ENCODE data around the gene PPIA. TPM values are rescaled to one million over a fixed set of nuclear protein-coding genes. Genes with fewer than 3 reads are reported as not detected.

The PPIA gene
- total and polyA plus RNA-seq, 2 donors from 2014 or later: 1,143 to 2,940 TPM

DNA sequence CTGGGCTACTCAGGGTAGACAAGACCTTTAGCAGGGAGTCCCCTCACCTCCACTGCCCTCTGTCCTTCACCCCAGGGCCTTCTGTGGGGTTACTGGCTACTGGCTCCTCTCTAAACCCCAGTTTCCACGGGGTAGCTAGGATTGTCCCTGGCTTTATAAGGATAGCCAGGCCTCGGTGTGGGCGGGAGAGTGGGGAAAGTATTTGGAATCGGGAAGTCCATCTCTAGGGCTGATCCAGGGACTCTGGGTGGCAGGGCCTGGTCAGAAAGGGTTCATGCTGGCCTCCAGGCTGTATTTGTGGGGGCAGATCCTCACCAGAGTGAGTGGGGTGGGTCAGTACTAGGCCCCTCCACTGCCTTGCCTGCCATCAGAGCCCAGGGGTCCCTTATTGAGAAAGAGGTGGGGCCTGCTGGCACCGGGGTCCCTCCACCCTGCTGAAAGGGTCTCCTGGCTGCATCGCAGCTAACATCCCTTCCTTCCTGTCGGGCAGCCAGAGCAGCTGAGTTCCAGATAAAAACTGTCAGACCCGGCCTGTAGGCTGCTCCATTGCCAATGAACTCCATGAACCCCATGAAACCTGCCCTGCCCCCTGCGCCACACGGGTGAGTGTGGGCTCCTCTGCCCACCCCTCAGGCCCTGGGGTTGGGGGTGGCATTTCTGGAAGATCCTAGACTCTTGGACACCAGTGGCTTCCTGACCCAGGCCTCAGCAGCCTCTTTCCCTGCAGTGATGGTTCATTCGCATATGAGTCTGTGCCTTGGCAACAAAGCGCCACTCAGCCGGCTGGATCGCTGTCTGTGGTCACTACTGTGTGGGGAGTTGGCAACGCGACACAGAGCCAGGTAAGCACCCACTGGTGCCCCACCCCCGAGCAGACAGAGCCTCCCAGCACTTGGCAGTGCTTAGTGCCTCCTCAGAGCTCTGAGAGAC, 40.5 kb upstream of the PPIA start:
- DNase-seq (peak in 2 of 5 donors; percentile 36 to 90), FAIRE-seq (no peak)
- Histone ChIP-seq H3K9me3 (ENCODE audit: control insufficient read depth in 2 of 3, insufficient read depth in 1 of 3, low read length in 3 of 3) (no peaks in the 10 kb centered on the region), H3K27ac (ENCODE audit: low read depth in 2 of 2, low read length in 2 of 2) (no peak overlapping the region), H3K9ac (ENCODE audit: low read length in 3 of 3) (no peak overlapping the region), H3K4me1 (ENCODE audit: control insufficient read depth in 2 of 3, insufficient read depth in 2 of 3, low read depth in 1 of 3, low read length in 3 of 3) (peaks cover 0 to 28% (median 8%) of the 10 kb centered on the region in 3 donors), H3K27me3 (ENCODE audit: control insufficient read depth, insufficient read depth, low read length) (no peaks in the 10 kb centered on the region), H3K36me3 (ENCODE audit: control insufficient read depth in 2 of 3, insufficient read depth in 3 of 3, low read length in 3 of 3) (peaks cover 0 to 21% (median 11%) of the 10 kb centered on the region in 3 donors), H3K4me3 (ENCODE audit: low read length in 3 of 3) (no peak overlapping the region)
- intact Hi-C loops (cut with DNase I): no loop called here
- TF ChIP-seq, protein P1, sequence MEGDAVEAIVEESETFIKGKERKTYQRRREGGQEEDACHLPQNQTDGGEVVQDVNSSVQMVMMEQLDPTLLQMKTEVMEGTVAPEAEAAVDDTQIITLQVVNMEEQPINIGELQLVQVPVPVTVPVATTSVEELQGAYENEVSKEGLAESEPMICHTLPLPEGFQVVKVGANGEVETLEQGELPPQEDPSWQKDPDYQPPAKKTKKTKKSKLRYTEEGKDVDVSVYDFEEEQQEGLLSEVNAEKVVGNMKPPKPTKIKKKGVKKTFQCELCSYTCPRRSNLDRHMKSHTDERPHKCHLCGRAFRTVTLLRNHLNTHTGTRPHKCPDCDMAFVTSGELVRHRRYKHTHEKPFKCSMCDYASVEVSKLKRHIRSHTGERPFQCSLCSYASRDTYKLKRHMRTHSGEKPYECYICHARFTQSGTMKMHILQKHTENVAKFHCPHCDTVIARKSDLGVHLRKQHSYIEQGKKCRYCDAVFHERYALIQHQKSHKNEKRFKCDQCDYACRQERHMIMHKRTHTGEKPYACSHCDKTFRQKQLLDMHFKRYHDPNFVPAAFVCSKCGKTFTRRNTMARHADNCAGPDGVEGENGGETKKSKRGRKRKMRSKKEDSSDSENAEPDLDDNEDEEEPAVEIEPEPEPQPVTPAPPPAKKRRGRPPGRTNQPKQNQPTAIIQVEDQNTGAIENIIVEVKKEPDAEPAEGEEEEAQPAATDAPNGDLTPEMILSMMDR (IDR thresholded peaks at IDR 0.05; ENCODE audit: borderline replicate concordance, extremely low read depth, insufficient read depth): no peak

DNA sequence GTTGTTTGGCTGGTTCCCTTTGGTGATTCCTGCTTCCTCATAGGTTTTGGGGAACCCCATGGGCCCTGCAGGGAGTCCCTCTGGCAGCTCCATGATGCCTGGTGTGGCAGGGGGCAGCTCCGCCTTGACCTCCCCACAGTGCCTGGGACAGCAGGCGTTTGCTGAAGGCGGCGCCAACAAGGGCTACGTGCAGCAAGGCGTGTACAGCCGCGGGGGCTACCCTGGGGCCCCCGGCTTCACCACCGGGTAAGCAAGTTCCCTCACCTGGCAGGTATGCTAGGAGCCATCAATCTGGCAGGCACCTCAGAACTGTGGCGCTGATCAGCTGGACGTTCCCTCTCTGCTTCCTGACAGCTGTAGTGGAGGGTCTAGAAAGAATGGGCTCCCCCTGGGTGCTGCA, 39.6 kb upstream of the PPIA start:
- Histone ChIP-seq H3K27ac (ENCODE audit: low read depth in 2 of 2, low read length in 2 of 2) (no peak overlapping the region), H3K4me3 (ENCODE audit: low read length in 3 of 3) (no peak overlapping the region), H3K36me3 (ENCODE audit: control insufficient read depth in 2 of 3, insufficient read depth in 3 of 3, low read length in 3 of 3) (peaks cover 0 to 26% (median 12%) of the 10 kb centered on the region in 3 donors), H3K9ac (ENCODE audit: low read length in 3 of 3) (no peak overlapping the region), H3K27me3 (ENCODE audit: control insufficient read depth, insufficient read depth, low read length) (no peaks in the 10 kb centered on the region), H3K4me1 (ENCODE audit: control insufficient read depth in 2 of 3, insufficient read depth in 2 of 3, low read depth in 1 of 3, low read length in 3 of 3) (peaks cover 0 to 23% (median 0%) of the 10 kb centered on the region in 3 donors), H3K9me3 (ENCODE audit: control insufficient read depth in 2 of 3, insufficient read depth in 1 of 3, low read length in 3 of 3) (no peaks in the 10 kb centered on the region)
- intact Hi-C loops (cut with DNase I): no loop called here
- DNase-seq (no peak), FAIRE-seq (no peak)
- TF ChIP-seq, protein P1 (IDR thresholded peaks at IDR 0.05; ENCODE audit: borderline replicate concordance, extremely low read depth, insufficient read depth): no peak

DNA sequence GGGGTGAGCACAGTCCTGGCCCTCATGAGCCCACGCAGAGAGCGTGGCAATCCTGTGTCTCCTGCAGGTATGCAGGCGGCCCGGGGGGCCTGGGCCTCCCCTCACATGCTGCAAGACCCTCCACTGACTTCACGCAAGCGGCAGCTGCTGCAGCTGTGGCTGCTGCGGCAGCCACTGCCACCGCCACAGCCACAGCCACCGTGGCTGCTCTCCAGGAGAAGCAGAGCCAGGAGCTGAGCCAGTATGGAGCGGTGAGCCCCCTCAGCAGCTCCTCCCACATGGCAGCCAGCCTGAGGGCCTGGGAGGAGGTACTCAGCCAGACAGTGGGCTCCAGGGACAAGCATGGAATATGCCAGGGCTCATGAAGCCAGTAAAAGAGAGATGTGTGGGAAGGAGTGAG, 39.2 kb upstream of the PPIA start:
- H3K27ac ChIP-seq (ENCODE audit: low read depth in 2 of 2, low read length in 2 of 2): no peak overlapping the region
- no peak overlapping the region for H3K4me3 ChIP-seq (ENCODE audit: low read length in 3 of 3)
- peaks cover 0 to 23% (median 0%) of the 10 kb centered on the region in 3 donors for H3K4me1 ChIP-seq (ENCODE audit: control insufficient read depth in 2 of 3, insufficient read depth in 2 of 3, low read depth in 1 of 3, low read length in 3 of 3)
- H3K9me3 ChIP-seq (ENCODE audit: control insufficient read depth in 2 of 3, insufficient read depth in 1 of 3, low read length in 3 of 3): no peaks in the 10 kb centered on the region
- no peak for FAIRE-seq
- TF ChIP-seq, protein P1 (IDR thresholded peaks at IDR 0.05; ENCODE audit: borderline replicate concordance, extremely low read depth, insufficient read depth): no peak
- H3K9ac ChIP-seq (ENCODE audit: low read length in 3 of 3): no peak overlapping the region
- H3K36me3 ChIP-seq (ENCODE audit: control insufficient read depth in 2 of 3, insufficient read depth in 3 of 3, low read length in 3 of 3): peaks cover 0 to 30% (median 13%) of the 10 kb centered on the region in 3 donors
- no peaks in the 10 kb centered on the region for H3K27me3 ChIP-seq (ENCODE audit: control insufficient read depth, insufficient read depth, low read length)
- intact Hi-C loops (cut with DNase I): no loop called here
- peak in 1 of 5 donors; percentile 19 for DNase-seq
